WTC11 (cell line): ENCODE data around the gene CFAP221.

Experiments
- CREB1 ChIP-seq: sonication (generic); formaldehyde crosslinking; IDR thresholded peaks from 2 replicates; pipeline ENCODE4 v1.8.0; 2023; ENCODE audit warnings: mild to moderate bottlenecking, missing genetic modification reagents
- ESRRA ChIP-seq: sonication (generic); formaldehyde crosslinking; IDR thresholded peaks from 2 replicates; pipeline ENCODE4 v1.8.1; 2022; ENCODE audit warnings: mild to moderate bottlenecking, missing genetic modification reagents, borderline replicate concordance
- FOXJ3 ChIP-seq: sonication (generic); formaldehyde crosslinking; IDR thresholded peaks from 2 replicates; pipeline ENCODE4 v1.9.0; 2021; ENCODE audit warnings: missing genetic modification reagents, mild to moderate bottlenecking, borderline replicate concordance
- GTF2I ChIP-seq: fragments of 250-450 bp; sonication (Bioruptor Pico); conservative IDR thresholded peaks from 2 replicates; pipeline ENCODE4 v1.4.0; 2021; ENCODE audit warnings: mild to moderate bottlenecking
- MYBL2 ChIP-seq: sonication (generic); formaldehyde crosslinking; IDR thresholded peaks from 2 replicates; pipeline ENCODE4 v1.8.1; 2023; ENCODE audit warnings: mild to moderate bottlenecking, moderate library complexity, missing genetic modification reagents
- ZNF423 ChIP-seq: fragments of 250-450 bp; sonication (Bioruptor Pico); IDR thresholded peaks from 2 replicates; pipeline ENCODE4 v2.1.2; 2022; ENCODE audit warnings: mild to moderate bottlenecking, moderate library complexity
- ZNF671 ChIP-seq: fragments of 250-450 bp; sonication (Bioruptor Pico); IDR thresholded peaks from 2 replicates; pipeline ENCODE4 v1.8.0; 2021; ENCODE audit warnings: mild to moderate bottlenecking
- TF ChIP-seq, protein P1 (sequence below): sonication (generic); formaldehyde crosslinking; conservative IDR thresholded peaks from 2 replicates; pipeline ENCODE4 v1.8.1; 2022; ENCODE audit warnings: mild to moderate bottlenecking, missing genetic modification reagents
- TF ChIP-seq, protein P2 (sequence below): sonication (generic); formaldehyde crosslinking; IDR thresholded peaks from 2 replicates; pipeline ENCODE4 v1.8.0; 2022; ENCODE audit warnings: mild to moderate bottlenecking, missing genetic modification reagents
- TF ChIP-seq, protein P3 (sequence below): fragments of 200-600 bp; IDR thresholded peaks from 2 replicates; pipeline ENCODE4 v1.8.0; 2022; ENCODE audit warnings: antibody characterized with exemption
- TF ChIP-seq, protein P4 (sequence below): fragments of 250-450 bp; sonication (Bioruptor Pico); IDR thresholded peaks from 2 replicates; pipeline ENCODE4 v1.9.0; 2021; ENCODE audit warnings: mild to moderate bottlenecking, borderline replicate concordance
- TF ChIP-seq, protein P5 (sequence below): sonication (generic); formaldehyde crosslinking; IDR thresholded peaks from 2 replicates; pipeline ENCODE4 v1.8.1; 2023; ENCODE audit warnings: mild to moderate bottlenecking, missing genetic modification reagents, moderate library complexity
- TF ChIP-seq, protein P6 (sequence below): sonication (generic); formaldehyde crosslinking; IDR thresholded peaks from 2 replicates; pipeline ENCODE4 v1.8.1; 2023; ENCODE audit warnings: mild to moderate bottlenecking, missing genetic modification reagents, moderate library complexity

DNA sequence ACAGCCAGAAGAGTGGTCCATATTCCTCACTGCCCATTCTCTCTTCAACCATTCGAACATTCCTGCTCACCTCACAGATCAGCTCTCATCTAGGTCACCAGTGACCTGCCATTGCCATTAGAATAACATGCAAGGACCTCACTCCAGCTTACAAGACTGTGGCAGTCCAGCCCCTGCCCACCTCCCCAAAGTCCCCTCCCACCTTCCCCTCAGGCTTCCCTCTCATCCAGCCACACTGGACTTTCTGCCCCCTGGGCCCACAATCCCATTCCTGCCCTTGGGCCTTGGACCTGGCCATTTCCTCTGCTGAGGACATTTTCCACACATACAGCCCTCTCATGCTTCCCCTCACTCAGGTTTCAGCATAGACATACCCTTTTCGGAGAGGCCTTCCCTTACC lies 129.5 kb downstream of the CFAP221 start:
- TF ChIP-seq, protein P1, sequence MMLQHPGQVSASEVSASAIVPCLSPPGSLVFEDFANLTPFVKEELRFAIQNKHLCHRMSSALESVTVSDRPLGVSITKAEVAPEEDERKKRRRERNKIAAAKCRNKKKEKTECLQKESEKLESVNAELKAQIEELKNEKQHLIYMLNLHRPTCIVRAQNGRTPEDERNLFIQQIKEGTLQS (CRISPR knock-in tag), result no peak
- TF ChIP-seq, protein P2, sequence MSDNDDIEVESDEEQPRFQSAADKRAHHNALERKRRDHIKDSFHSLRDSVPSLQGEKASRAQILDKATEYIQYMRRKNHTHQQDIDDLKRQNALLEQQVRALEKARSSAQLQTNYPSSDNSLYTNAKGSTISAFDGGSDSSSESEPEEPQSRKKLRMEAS, result no peak
- TF ChIP-seq, protein P3, sequence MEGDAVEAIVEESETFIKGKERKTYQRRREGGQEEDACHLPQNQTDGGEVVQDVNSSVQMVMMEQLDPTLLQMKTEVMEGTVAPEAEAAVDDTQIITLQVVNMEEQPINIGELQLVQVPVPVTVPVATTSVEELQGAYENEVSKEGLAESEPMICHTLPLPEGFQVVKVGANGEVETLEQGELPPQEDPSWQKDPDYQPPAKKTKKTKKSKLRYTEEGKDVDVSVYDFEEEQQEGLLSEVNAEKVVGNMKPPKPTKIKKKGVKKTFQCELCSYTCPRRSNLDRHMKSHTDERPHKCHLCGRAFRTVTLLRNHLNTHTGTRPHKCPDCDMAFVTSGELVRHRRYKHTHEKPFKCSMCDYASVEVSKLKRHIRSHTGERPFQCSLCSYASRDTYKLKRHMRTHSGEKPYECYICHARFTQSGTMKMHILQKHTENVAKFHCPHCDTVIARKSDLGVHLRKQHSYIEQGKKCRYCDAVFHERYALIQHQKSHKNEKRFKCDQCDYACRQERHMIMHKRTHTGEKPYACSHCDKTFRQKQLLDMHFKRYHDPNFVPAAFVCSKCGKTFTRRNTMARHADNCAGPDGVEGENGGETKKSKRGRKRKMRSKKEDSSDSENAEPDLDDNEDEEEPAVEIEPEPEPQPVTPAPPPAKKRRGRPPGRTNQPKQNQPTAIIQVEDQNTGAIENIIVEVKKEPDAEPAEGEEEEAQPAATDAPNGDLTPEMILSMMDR, result no peak
- TF ChIP-seq, protein P4, sequence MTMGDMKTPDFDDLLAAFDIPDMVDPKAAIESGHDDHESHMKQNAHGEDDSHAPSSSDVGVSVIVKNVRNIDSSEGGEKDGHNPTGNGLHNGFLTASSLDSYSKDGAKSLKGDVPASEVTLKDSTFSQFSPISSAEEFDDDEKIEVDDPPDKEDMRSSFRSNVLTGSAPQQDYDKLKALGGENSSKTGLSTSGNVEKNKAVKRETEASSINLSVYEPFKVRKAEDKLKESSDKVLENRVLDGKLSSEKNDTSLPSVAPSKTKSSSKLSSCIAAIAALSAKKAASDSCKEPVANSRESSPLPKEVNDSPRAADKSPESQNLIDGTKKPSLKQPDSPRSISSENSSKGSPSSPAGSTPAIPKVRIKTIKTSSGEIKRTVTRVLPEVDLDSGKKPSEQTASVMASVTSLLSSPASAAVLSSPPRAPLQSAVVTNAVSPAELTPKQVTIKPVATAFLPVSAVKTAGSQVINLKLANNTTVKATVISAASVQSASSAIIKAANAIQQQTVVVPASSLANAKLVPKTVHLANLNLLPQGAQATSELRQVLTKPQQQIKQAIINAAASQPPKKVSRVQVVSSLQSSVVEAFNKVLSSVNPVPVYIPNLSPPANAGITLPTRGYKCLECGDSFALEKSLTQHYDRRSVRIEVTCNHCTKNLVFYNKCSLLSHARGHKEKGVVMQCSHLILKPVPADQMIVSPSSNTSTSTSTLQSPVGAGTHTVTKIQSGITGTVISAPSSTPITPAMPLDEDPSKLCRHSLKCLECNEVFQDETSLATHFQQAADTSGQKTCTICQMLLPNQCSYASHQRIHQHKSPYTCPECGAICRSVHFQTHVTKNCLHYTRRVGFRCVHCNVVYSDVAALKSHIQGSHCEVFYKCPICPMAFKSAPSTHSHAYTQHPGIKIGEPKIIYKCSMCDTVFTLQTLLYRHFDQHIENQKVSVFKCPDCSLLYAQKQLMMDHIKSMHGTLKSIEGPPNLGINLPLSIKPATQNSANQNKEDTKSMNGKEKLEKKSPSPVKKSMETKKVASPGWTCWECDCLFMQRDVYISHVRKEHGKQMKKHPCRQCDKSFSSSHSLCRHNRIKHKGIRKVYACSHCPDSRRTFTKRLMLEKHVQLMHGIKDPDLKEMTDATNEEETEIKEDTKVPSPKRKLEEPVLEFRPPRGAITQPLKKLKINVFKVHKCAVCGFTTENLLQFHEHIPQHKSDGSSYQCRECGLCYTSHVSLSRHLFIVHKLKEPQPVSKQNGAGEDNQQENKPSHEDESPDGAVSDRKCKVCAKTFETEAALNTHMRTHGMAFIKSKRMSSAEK (CRISPR knock-in tag), result no peak
- TF ChIP-seq ESRRA (CRISPR knock-in tag), result no peak
- TF ChIP-seq ZNF423 (CRISPR knock-in tag), result no peak
- no peak for TF ChIP-seq CREB1
- no peak for TF ChIP-seq GTF2I
- no peak for TF ChIP-seq FOXJ3 (CRISPR knock-in tag)
- TF ChIP-seq, protein P5, sequence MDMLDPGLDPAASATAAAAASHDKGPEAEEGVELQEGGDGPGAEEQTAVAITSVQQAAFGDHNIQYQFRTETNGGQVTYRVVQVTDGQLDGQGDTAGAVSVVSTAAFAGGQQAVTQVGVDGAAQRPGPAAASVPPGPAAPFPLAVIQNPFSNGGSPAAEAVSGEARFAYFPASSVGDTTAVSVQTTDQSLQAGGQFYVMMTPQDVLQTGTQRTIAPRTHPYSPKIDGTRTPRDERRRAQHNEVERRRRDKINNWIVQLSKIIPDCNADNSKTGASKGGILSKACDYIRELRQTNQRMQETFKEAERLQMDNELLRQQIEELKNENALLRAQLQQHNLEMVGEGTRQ (CRISPR knock-in tag), result no peak
- TF ChIP-seq MYBL2 (CRISPR knock-in tag), result no peak
- TF ChIP-seq ZNF671, result no peak
- TF ChIP-seq, protein P6, sequence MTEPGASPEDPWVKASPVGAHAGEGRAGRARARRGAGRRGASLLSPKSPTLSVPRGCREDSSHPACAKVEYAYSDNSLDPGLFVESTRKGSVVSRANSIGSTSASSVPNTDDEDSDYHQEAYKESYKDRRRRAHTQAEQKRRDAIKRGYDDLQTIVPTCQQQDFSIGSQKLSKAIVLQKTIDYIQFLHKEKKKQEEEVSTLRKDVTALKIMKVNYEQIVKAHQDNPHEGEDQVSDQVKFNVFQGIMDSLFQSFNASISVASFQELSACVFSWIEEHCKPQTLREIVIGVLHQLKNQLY (CRISPR knock-in tag), result no peak
